Common myeloid progenitor, CD34-positive (primary cell): ENCODE results near the gene ID1.
"Not testable (repeated sequence)": the region's sequence is repeated elsewhere in the genome, so short reads cannot be mapped to it uniquely, and the experiment has no call there.

Source experiments
- CTCF ChIA-PET: fragments of 350-600 bp; sonication (Branson Sonifier 250); formaldehyde crosslinking; loops from one replicate; lab custom pipeline; 2021; ENCODE audit warnings: antibody characterized with exemption; lab: Charles Lee
- POLR2A ChIA-PET: fragments of 350-600 bp; sonication (Branson Sonifier 250); formaldehyde crosslinking; loops from one replicate; lab custom pipeline; 2021; ENCODE audit warnings: antibody characterized with exemption; lab: Charles Lee
- DNase-seq, 3 donors: peaks; one replicate each; pipeline versions ENCODE4 v3.0.0 to v3.0.0-alpha.2; 2013
- H3K27ac ChIP-seq, 2 experiments: 1 replicate in 1 of 2; 2 replicates in 1 of 2; pipeline ENCODE4 v1.7.0; 2013; ENCODE audit warnings: inconsistent platforms in 2 of 2, low read length in 2 of 2, mild to moderate bottlenecking in 2 of 2, low read depth in 1 of 2, moderate library complexity in 1 of 2; ENCODE audit not compliant: severe bottlenecking in 2 of 2, insufficient read depth in 1 of 2, poor library complexity in 1 of 2
- H3K27me3 ChIP-seq, 5 experiments: replicated peaks in 2 of 5; 1 replicate in 3 of 5; 2 replicates in 2 of 5; pipeline versions ENCODE4 v1.6.1 to v1.7.0; 2013; ENCODE audit warnings: low read length in 4 of 5, mild to moderate bottlenecking in 2 of 5, moderate library complexity in 2 of 5, inconsistent platforms in 1 of 5; ENCODE audit not compliant: insufficient read depth in 5 of 5, control insufficient read depth in 4 of 5
- H3K36me3 ChIP-seq, 4 experiments: 1 replicate in 2 of 4; 2 replicates in 2 of 4; pipeline versions ENCODE4 v1.6.1 to v1.7.0; 2013; ENCODE audit warnings: low read length in 3 of 4, control low read depth in 1 of 4, mild to moderate bottlenecking in 1 of 4; ENCODE audit not compliant: control insufficient read depth in 4 of 4, insufficient read depth in 4 of 4
- H3K4me1 ChIP-seq, 4 experiments: 1 replicate in 3 of 4; 2 replicates in 1 of 4; pipeline versions ENCODE4 v1.6.1 to v1.7.1; 2013; ENCODE audit warnings: low read length in 3 of 4, mild to moderate bottlenecking in 3 of 4, control low read depth in 1 of 4, inconsistent platforms in 1 of 4, moderate library complexity in 1 of 4; ENCODE audit not compliant: control insufficient read depth in 4 of 4, insufficient read depth in 4 of 4; ENCODE audit errors: control extremely low read depth in 1 of 4
- H3K4me3 ChIP-seq, 7 experiments: 1 replicate in 4 of 7; 2 replicates in 3 of 7; pipeline versions ENCODE4 v1.5.1 to v1.7.0; 2013; ENCODE audit warnings: mild to moderate bottlenecking in 7 of 7, low read length in 6 of 7, moderate library complexity in 6 of 7, inconsistent platforms in 2 of 7, low read depth in 2 of 7, control low read depth in 1 of 7; ENCODE audit not compliant: insufficient read depth in 4 of 7, control insufficient read depth in 1 of 7; ENCODE audit errors: extremely low read depth in 1 of 7
- H3K9me3 ChIP-seq, 5 experiments: 1 replicate in 4 of 5; 2 replicates in 1 of 5; pipeline versions ENCODE4 v1.6.1 to v1.7.1; 2013; ENCODE audit warnings: low read length in 4 of 5, mild to moderate bottlenecking in 2 of 5, inconsistent platforms in 1 of 5, low read depth in 1 of 5, moderate library complexity in 1 of 5; ENCODE audit not compliant: control insufficient read depth in 4 of 5, insufficient read depth in 2 of 5; ENCODE audit errors: control extremely low read depth in 1 of 5
- WGBS: methylation state at CpG from one replicate; pipeline ENCODE4 v1.1.5; 2013; ENCODE audit not compliant: insufficient coverage; 5-methylcytosine and 5-hydroxymethylcytosine counted together

The ID1 gene

DNA sequence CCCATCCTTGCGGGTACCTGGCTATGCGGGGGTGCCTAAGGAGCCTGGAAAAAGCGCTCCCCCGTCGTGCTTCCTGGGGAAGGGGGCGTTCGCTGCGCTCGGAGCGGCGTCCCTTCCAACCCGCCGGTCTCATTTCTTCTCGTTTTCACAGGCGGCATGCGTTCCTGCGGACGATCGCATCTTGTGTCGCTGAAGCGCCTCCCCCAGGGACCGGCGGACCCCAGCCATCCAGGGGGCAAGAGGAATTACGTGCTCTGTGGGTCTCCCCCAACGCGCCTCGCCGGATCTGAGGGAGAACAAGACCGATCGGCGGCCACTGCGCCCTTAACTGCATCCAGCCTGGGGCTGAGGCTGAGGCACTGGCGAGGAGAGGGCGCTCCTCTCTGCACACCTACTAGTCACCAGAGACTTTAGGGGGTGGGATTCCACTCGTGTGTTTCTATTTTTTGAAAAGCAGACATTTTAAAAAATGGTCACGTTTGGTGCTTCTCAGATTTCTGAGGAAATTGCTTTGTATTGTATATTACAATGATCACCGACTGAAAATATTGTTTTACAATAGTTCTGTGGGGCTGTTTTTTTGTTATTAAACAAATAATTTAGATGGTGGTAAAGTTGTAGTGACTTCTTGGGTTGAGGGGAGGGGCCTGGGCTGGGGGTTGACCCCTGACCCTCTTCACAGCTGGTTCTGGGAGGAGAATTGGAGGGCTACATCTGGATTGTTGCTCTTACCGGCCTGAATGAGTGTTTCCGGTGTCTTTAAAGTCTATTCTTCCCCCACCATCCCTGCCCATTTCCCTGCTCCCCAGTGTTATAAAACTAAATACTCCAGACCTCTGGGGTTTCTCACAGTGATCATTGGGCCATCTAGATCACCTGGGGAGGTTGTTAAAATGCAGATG lies 1.1 kb downstream of the ID1 start:
- under 1% methylated on average over 33 of the region's 39 CpGs for WGBS
- POLR2A ChIA-PET: interaction anchor here (0.6 to 12.4 kb wide), 6 partner anchors 19 to 43 kb away, joined by 4 to 292 read pairs (median 6); no protein-coding TSS in a partner anchor
- H3K36me3 ChIP-seq: no peaks in the 10 kb centered on the region
- H3K27ac ChIP-seq: peak overlapping the region; percentile 61 to 83
- CTCF ChIA-PET: interaction anchor here (2.3 to 19.9 kb wide), 3 partner anchors 15 to 42 kb away, joined by 18 to 1047 read pairs (median 35); no protein-coding TSS in a partner anchor
- peaks cover 0 to 21% (median 0%) of the 10 kb centered on the region in 5 experiments for H3K27me3 ChIP-seq
- H3K4me3 ChIP-seq: peak overlapping the region; percentile 67 to 92 (median 81)
- no peaks in the 10 kb centered on the region for H3K9me3 ChIP-seq
- peaks cover 4 to 70% (median 58%) of the 10 kb centered on the region in 4 experiments for H3K4me1 ChIP-seq
- DNase-seq: peak in 2 of 3 donors; percentile 33 to 45

DNA sequence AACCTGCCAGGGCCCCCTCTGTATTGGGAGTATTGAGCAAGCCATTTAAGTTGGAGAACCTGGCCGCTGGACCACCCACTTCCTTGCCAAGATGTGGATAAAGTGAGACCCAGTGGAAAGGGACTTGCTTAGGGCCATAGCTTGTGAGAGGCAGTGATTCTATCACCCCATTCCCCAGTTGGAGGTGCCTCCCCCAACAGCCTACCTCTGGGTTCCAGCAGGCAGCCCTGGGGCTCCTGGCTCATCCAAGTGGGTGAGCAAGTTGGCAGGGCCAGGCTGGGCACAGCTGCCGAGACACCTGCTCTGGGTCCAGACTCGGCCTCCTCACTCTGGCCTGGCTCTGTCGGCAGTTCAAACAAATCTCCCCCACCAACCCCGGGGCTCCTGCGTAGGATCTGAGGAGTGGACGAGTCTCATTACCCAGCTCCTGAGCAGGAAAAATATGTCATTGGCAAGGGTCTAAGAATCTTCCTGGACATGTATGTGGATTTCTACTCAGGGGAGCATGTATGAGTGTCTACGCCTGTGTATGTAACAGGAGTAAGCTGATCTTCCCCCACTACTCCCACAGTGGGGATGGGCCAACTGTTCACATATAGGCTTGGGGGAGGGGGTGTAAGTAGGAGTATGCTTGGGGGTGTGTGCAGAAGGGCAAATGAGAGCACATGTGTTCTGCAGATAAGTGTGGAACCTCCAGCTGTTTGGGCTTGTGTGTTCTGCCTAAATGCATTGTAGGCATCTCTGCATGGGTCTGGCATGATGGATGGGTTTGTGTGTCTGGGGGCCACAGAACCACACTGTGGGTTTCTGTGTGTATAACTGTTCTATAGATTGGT lies 1.9 kb downstream of the ID1 start:
- H3K27me3 ChIP-seq: peaks cover 0 to 21% (median 0%) of the 10 kb centered on the region in 5 experiments
- WGBS: 97% methylated on average over 3 of the region's 8 CpGs
- no peaks in the 10 kb centered on the region for H3K9me3 ChIP-seq
- H3K4me3 ChIP-seq: peak overlapping the region in 1 of 7 experiments; percentile 75
- H3K36me3 ChIP-seq: no peaks in the 10 kb centered on the region
- ChIA-PET CTCF (interaction anchor here (1.0 to 19.9 kb wide), 3 partner anchors 11 to 43 kb away, joined by 3 to 1047 read pairs (median 35); no protein-coding TSS in a partner anchor), POLR2A (interaction anchor here (0.5 to 12.4 kb wide), 6 partner anchors 16 to 44 kb away, joined by 3 to 292 read pairs (median 4); no protein-coding TSS in a partner anchor)
- peak overlapping the region in 1 of 2 experiments; percentile 83 for H3K27ac ChIP-seq
- peaks cover 4 to 77% (median 62%) of the 10 kb centered on the region in 4 experiments for H3K4me1 ChIP-seq
- peak in 2 of 3 donors; percentile 26 to 78 for DNase-seq

DNA sequence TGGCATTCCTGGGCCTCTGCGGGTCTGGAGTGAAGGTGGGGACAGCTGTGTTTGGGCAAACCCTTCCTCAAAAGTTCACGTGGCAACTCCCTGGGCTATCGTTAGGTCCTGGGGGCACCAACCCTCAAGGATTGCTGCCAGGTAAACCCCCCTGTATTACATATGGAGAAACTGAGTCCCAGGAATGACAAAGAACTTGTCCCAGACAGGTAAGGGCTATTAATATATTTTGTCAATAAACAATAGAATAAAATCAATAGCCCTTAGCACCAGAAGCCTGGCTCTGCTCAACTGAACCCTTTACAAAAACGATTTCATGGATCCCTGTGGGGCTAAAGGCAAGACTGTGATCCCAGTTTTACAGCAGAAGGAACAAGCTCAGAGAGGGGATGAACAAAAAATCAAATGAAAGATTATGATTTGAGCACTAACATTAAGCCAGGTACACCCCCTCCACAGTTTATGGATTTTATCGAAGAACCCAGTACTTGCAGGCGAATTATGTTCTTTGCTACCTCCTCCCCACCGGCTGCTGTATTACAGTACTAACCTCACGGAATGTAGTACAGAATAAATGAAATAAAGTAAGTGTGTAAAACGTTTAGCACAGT lies 2.7 kb downstream of the ID1 start:
- no peaks in the 10 kb centered on the region for H3K9me3 ChIP-seq
- H3K4me3 ChIP-seq: peak overlapping the region in 1 of 7 experiments; percentile 52
- H3K36me3 ChIP-seq: no peaks in the 10 kb centered on the region
- H3K27me3 ChIP-seq: peaks cover 0 to 21% (median 0%) of the 10 kb centered on the region in 5 experiments
- WGBS: 80% methylated on average over 3 of the region's 9 CpGs
- DNase-seq: no peak
- CTCF ChIA-PET: interaction anchor here (1.0 to 19.9 kb wide), 3 partner anchors 12 to 43 kb away, joined by 3 to 1047 read pairs (median 35); no protein-coding TSS in a partner anchor
- POLR2A ChIA-PET: interaction anchor here (1.4 to 12.4 kb wide), 2 partner anchors 37 to 45 kb away, joined by 5 to 292 read pairs; no protein-coding TSS in a partner anchor
- peaks cover 4 to 81% (median 66%) of the 10 kb centered on the region in 4 experiments for H3K4me1 ChIP-seq
- no peak overlapping the region for H3K27ac ChIP-seq

DNA sequence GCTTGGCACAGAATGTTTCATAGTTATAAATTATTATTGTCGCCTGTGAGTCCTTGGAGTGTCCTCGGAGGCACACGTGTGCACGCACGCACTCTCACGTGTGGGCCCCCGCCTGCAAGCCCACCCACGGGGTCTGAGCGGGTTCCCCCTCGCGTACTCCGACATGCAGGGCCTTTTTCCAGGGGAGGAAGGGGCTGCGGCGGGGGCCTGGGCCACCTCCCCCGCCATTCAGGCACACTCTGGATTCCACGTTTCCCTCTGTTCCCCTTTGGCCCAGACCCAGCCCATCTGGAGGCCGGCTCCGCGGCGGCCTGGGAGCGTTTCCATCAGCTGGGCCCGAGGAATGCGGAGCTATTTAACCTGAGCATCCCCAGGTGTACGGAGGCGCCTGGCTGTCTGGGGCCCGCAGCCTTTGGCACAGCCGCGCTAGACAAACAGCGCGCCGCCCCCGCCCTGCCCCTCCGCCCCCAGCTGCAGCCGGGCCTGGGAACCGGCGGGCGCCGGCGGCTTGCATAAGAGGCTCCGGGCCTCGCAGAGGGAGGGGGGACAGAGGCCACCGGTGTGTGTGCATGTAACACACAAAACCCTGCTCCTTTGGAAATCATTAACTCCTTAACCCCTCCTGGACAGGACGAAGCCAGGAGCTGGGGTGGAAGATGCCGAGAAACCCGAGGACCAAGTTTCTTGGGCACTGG lies 3.3 kb downstream of the ID1 start:
- WGBS: 20% methylated on average over 35 of the region's 45 CpGs
- peak in 2 of 3 donors; percentile 41 to 69 for DNase-seq
- ChIA-PET CTCF (interaction anchor here (19.9 kb wide), 1 partner anchor 44 kb away, joined by 1047 read pairs; no protein-coding TSS in a partner anchor), POLR2A (interaction anchor here (12.4 kb wide), 1 partner anchor 38 kb away, joined by 292 read pairs; no protein-coding TSS in a partner anchor)
- H3K27me3 ChIP-seq: peaks cover 0 to 21% (median 0%) of the 10 kb centered on the region in 5 experiments
- H3K9me3 ChIP-seq: no peaks in the 10 kb centered on the region
- no peaks in the 10 kb centered on the region for H3K36me3 ChIP-seq
- H3K4me3 ChIP-seq: peak overlapping the region in 3 of 7 experiments; percentile 46 to 56 (median 52)
- peaks cover 4 to 81% (median 66%) of the 10 kb centered on the region in 4 experiments for H3K4me1 ChIP-seq
- no peak overlapping the region for H3K27ac ChIP-seq

DNA sequence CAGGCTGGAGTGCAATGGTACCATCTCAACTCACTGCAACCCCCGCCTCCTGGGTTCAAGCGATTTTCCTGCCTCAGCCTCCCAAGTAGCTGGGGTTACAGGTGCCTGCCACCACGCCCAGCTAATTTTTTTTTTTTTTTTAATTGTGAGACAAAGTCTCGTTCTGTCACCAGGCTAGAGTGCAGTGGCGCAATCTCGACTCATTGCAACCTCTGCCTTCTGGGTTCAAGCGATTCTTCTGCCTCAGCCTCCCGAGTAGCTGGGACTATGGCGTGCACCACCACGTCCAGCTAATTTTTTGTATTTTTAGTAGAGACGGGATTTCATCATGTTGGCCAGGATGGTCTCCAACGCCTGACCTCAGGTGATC lies 7.2 kb downstream of the ID1 start:
- not testable (repeated sequence) for DNase-seq, H3K4me3 ChIP-seq, H3K36me3 ChIP-seq, H3K27me3 ChIP-seq, H3K27ac ChIP-seq, H3K9me3 ChIP-seq
- peaks cover 1 to 55% (median 45%) of the 10 kb centered on the region in 4 experiments for H3K4me1 ChIP-seq
- WGBS: 96% methylated on average over 9 of the region's 12 CpGs
- ChIA-PET CTCF (interaction anchor here (1.0 to 19.9 kb wide), 29 partner anchors 8 to 127 kb away, joined by 3 to 1047 read pairs (median 7); partner anchors contain the start of genes BCL2L1, HM13, ID1 and TPX2), POLR2A (interaction anchor here (1.0 to 12.4 kb wide), 4 partner anchors 8 to 69 kb away, joined by 3 to 292 read pairs (median 16); no protein-coding TSS in a partner anchor)
